Activated naive CD4-positive, alpha-beta T cell treated with anti-CD3 and anti-CD28 coated beads, Interleukin-2, amount 10 ng/mL, durations not matched to agents 7 days and 5 days (primary cell): ENCODE measurements around the gene VPS33B.
A peak's percentile ranks its signal among the peaks of the same experiment; 100 is the strongest.

ENCODE experiments used
- CTCF ChIA-PET: fragments of 350-600 bp; sonication (Branson Sonifier 250); formaldehyde crosslinking; loops from one replicate; lab custom pipeline; 2021; ENCODE audit warnings: antibody characterized with exemption; lab: Charles Lee
- DNase-seq: peaks from one replicate; pipeline ENCODE4 v3.0.0-alpha.2; 2020
- H3K27ac Mint-ChIP-seq: one replicate; pipeline ENCODE4 v1.8.0; 2021; ENCODE audit warnings: mild to moderate bottlenecking, moderate library complexity, mixed read lengths
- H3K27me3 Mint-ChIP-seq: one replicate; pipeline ENCODE4 v1.8.0; 2021; ENCODE audit warnings: mild to moderate bottlenecking, mixed read lengths
- H3K36me3 Mint-ChIP-seq: one replicate; pipeline ENCODE4 v1.8.0; 2021; ENCODE audit warnings: mixed read lengths
- H3K4me1 Mint-ChIP-seq: one replicate; pipeline ENCODE4 v1.8.0; 2021; ENCODE audit warnings: mixed read lengths
- H3K4me3 Mint-ChIP-seq: one replicate; pipeline ENCODE4 v1.8.0; 2021; ENCODE audit warnings: mild to moderate bottlenecking, moderate library complexity, mixed read lengths
- H3K9me3 Mint-ChIP-seq: one replicate; pipeline ENCODE4 v1.8.0; 2021; ENCODE audit warnings: mixed read lengths

VPS33B gene

DNA sequence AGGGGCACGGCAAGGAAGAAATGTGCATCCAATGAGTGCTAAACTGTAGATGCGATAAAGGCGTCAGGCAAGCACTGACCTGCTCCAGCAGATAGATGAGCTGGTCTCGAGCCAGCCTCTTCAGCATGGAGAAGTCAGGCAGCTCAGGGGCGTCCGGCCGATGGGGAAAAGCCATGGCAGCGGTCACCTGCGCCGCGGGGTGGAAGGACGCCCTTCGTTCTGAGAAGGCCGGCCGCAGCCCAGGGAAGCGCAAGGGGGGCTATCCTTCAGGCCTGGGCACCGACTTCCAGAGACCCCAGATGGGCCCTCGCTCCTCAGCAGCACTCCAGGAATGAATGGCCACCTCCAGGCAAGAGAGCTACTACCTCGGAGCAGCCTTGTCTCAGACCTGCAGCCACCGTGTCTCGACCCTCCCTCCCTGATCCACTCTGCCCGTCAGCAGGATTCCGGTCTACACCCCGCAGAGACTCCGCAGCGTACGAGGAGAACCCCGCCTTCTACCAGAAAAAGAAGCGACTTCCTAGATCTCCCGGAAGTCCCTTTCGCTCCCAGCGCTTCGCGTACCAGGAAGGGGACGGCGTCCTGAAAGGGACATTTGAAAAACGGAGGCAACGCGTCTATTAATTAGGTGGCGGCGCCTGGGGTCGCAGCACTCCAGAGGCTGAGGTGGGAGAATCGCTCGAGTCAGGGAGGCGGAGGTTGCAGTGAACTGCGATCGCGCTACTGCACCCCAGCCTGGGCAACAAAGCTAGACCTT is at the start of gene VPS33B:
VPS33B (minus strand) TSS at position 520 of the 757 bp plus-strand sequence; CDS start at position 175, 345 bp downstream.
- H3K36me3 Mint-ChIP-seq, result peaks cover 7% of the 10 kb centered on the region
- no peaks in the 10 kb centered on the region for H3K9me3 Mint-ChIP-seq
- no peaks in the 10 kb centered on the region for H3K27me3 Mint-ChIP-seq
- H3K27ac Mint-ChIP-seq, result peak within 1 kb of the TSS; percentile 85
- H3K4me3 Mint-ChIP-seq, result peak within 1 kb of the TSS; percentile 89
- peaks cover 47% of the 10 kb centered on the region for H3K4me1 Mint-ChIP-seq
- CTCF ChIA-PET, result interaction anchor here (1.2 to 3.9 kb wide), 3 partner anchors 11 to 65 kb away, joined by 3 to 30 read pairs (median 9); no protein-coding TSS in a partner anchor
- DNase-seq, result peak; percentile 87

DNA sequence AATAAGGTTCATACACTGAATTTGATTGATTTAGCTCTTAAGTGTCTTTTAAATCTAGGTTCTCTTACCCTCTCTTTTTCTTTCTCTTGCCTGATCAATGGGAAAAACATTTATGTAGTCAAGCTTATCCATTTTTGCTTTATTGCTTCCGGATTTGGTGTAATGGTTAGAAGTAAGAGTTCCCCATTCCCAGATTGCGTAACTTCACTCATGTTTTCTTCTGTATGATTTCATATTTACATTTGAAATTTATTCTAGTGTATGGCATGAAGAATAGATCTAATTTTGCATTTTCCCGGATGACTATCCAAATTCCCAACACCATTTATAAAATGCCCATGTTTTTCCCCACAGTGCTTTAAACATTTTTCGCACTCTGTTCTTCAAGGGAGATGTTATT is 49.8 kb upstream of the VPS33B start:
- Mint-ChIP-seq H3K4me1 (no peaks in the 10 kb centered on the region), H3K4me3 (no peak overlapping the region), H3K27ac (no peak overlapping the region), H3K36me3 (no peaks in the 10 kb centered on the region), H3K9me3 (no peaks in the 10 kb centered on the region), H3K27me3 (peaks cover 34% of the 10 kb centered on the region)
- no peak for DNase-seq
- CTCF ChIA-PET, result no interaction called here

DNA sequence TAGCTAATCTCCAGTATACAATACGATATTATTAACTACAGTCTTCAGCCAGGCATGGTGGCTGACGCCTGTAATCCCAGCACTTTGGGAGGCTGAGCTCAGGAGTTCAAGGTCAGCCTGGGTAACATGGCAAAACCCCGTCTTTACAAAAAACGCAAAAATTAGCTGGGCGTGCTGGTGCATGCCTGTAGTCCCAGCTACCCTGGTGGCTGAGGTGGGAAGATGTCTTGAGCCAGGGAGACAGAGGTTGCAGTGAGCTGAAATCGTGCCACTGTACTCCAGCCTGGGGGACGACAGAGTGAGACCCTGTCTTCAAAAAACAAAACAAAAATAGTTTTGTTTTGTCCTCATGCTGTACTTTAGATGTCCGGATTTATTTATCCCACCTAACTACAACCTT is 48.5 kb upstream of the VPS33B start:
- Mint-ChIP-seq H3K4me3 (no peak overlapping the region), H3K9me3 (no peaks in the 10 kb centered on the region), H3K27me3 (peaks cover 34% of the 10 kb centered on the region), H3K27ac (no peak overlapping the region), H3K36me3 (no peaks in the 10 kb centered on the region), H3K4me1 (no peaks in the 10 kb centered on the region)
- CTCF ChIA-PET, result interaction anchor here (2.1 kb wide), 1 partner anchor 13 kb away, joined by 6 read pairs; no protein-coding TSS in a partner anchor
- no peak for DNase-seq

DNA sequence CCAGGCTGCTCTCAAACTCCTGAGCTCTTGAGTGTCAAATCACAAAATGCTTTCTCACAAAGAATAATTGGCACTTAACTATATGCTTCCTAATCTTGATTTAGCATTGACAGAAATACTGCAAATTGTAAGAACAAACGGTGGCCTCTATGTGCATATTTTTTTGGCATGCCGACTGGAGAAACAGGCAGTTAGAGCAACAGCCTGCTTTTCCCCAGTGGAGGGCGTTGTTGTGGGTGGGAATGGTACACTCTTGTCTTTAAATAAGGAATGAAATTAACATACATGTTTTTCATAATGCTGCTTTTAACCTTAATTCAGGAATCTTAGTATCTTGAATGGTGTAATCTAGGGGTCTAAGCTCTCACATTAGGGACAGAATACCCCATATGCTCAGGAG is 46.6 kb upstream of the VPS33B start:
- Mint-ChIP-seq H3K4me1 (no peaks in the 10 kb centered on the region), H3K4me3 (no peak overlapping the region), H3K36me3 (no peaks in the 10 kb centered on the region), H3K27me3 (peaks cover 31% of the 10 kb centered on the region), H3K9me3 (peaks cover 5% of the 10 kb centered on the region), H3K27ac (no peak overlapping the region)
- CTCF ChIA-PET, result interaction anchor here (1.4 to 2.1 kb wide), 3 partner anchors 11 to 203 kb away, joined by 4 to 6 read pairs (median 5); no protein-coding TSS in a partner anchor
- DNase-seq, result no peak

DNA sequence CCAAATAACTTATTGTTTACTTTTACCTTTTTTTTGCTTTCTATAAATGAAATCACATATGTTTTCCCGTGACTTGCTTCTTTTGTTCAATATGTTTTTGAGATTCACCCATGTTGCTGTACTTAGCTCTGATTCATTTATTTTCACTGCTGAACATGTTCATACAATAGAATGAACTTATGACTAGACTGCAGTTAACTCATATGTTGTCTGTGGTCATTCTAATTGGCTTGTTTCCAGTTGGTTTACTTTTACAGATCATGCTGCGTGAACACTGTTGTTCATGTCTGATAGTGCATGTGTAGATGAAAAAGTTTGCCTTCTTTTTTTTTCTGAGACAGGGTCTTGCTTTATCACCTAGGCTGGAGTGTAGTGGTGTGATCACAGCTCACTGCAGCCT is 46.0 kb upstream of the VPS33B start:
- H3K27me3 Mint-ChIP-seq, result peaks cover 30% of the 10 kb centered on the region
- CTCF ChIA-PET, result interaction anchor here (0.7 to 1.4 kb wide), 3 partner anchors 13 to 203 kb away, joined by 3 to 5 read pairs (median 5); no protein-coding TSS in a partner anchor
- H3K4me3 Mint-ChIP-seq, result no peak overlapping the region
- no peaks in the 10 kb centered on the region for H3K4me1 Mint-ChIP-seq
- H3K36me3 Mint-ChIP-seq, result no peaks in the 10 kb centered on the region
- H3K27ac Mint-ChIP-seq, result no peak overlapping the region
- H3K9me3 Mint-ChIP-seq, result peaks cover 5% of the 10 kb centered on the region
- DNase-seq, result no peak

DNA sequence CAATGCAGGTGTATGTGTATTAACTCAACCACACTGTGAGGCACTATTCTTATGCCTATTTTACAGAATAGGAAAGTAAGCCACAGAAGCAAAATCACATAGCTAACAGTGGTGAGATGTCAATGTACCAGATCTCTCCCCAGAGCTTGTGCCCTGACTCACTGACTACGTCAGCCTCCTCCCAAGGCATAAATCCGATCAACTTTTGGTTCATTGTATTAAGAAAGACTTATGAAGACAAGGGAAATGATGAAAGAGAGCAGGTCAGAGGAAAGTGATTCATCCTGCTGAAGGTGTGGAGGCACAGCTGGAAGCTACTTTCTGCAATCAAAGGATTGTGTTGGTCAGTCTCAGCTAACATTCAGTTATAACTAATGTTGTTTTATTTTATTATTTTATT is 44.6 kb upstream of the VPS33B start:
- no peak overlapping the region for H3K4me3 Mint-ChIP-seq
- H3K27ac Mint-ChIP-seq, result no peak overlapping the region
- peaks cover 25% of the 10 kb centered on the region for H3K27me3 Mint-ChIP-seq
- CTCF ChIA-PET, result no interaction called here
- no peak for DNase-seq
- no peaks in the 10 kb centered on the region for H3K36me3 Mint-ChIP-seq
- peaks cover 5% of the 10 kb centered on the region for H3K9me3 Mint-ChIP-seq
- H3K4me1 Mint-ChIP-seq, result no peaks in the 10 kb centered on the region

DNA sequence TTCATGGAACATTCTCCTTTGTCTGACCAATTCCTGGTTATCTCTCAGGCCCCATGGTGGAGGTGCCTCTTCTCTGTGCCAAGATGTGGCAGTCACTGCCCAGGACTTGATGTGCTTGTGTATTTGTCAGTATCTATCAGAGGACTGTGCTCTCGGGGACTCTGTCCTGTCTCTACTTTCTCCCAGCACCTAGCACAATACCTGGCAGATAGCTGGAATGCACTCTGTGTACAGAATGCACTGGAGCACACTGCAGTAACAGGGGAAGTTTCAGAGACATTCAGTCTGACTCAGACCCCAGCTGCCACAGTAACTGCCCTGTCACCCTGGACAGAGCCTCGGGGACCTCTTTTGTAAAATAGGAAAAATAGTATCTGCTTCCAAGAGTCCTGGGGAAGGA is 43.1 kb upstream of the VPS33B start:
- DNase-seq, result no peak
- no peak overlapping the region for H3K4me3 Mint-ChIP-seq
- peaks cover 24% of the 10 kb centered on the region for H3K27me3 Mint-ChIP-seq
- no peak overlapping the region for H3K27ac Mint-ChIP-seq
- H3K36me3 Mint-ChIP-seq, result no peaks in the 10 kb centered on the region
- H3K4me1 Mint-ChIP-seq, result no peaks in the 10 kb centered on the region
- peaks cover 5% of the 10 kb centered on the region for H3K9me3 Mint-ChIP-seq
- CTCF ChIA-PET, result interaction anchor here (1.1 kb wide), 1 partner anchor 203 kb away, joined by 3 read pairs; no protein-coding TSS in a partner anchor

DNA sequence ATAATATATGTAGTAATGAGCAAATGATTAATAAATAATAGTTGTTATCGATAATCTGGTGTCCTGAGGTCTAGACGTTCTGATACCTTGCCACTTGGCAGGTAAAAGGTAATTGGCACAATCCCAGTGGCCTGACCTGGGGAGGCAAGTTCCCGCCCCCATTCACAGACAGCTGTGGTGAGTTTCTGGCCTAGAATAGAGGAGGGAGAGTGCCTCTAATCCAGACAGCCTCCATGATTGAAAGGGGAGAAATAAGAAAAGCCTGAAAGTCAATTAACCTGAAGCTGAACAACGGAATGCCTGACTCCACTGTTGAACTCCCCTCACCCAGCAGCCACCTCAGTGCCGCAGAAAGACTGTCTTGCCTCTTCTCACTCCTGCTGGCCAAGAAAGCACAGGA is 39.6 kb upstream of the VPS33B start:
- no peak for DNase-seq
- Mint-ChIP-seq H3K4me3 (no peak overlapping the region), H3K36me3 (no peaks in the 10 kb centered on the region), H3K27ac (no peak overlapping the region), H3K27me3 (peaks cover 38% of the 10 kb centered on the region), H3K4me1 (no peaks in the 10 kb centered on the region), H3K9me3 (peaks cover 5% of the 10 kb centered on the region)
- CTCF ChIA-PET, result no interaction called here

DNA sequence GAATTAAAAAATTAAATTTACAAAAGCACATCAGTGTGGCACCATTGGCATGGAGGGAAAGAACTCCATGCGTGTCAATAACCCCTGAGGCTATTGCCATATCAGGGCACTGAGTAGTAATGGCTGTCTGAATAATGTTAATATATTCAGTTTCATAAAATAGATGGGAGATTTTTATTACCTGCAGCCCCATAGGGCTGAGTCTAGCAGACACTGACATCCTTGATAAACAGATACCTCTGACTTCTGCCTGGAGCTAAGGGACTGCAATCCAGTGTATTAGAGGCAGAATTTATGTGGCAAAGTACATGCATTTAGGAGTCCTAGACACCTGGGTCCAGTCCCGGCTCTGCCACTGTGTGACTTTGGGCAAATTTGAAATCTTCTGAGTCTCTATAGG is 38.8 kb upstream of the VPS33B start:
- no peaks in the 10 kb centered on the region for H3K4me1 Mint-ChIP-seq
- no peak for DNase-seq
- H3K9me3 Mint-ChIP-seq, result peaks cover 5% of the 10 kb centered on the region
- CTCF ChIA-PET, result no interaction called here
- H3K4me3 Mint-ChIP-seq, result no peak overlapping the region
- peaks cover 46% of the 10 kb centered on the region for H3K27me3 Mint-ChIP-seq
- no peak overlapping the region for H3K27ac Mint-ChIP-seq
- no peaks in the 10 kb centered on the region for H3K36me3 Mint-ChIP-seq

DNA sequence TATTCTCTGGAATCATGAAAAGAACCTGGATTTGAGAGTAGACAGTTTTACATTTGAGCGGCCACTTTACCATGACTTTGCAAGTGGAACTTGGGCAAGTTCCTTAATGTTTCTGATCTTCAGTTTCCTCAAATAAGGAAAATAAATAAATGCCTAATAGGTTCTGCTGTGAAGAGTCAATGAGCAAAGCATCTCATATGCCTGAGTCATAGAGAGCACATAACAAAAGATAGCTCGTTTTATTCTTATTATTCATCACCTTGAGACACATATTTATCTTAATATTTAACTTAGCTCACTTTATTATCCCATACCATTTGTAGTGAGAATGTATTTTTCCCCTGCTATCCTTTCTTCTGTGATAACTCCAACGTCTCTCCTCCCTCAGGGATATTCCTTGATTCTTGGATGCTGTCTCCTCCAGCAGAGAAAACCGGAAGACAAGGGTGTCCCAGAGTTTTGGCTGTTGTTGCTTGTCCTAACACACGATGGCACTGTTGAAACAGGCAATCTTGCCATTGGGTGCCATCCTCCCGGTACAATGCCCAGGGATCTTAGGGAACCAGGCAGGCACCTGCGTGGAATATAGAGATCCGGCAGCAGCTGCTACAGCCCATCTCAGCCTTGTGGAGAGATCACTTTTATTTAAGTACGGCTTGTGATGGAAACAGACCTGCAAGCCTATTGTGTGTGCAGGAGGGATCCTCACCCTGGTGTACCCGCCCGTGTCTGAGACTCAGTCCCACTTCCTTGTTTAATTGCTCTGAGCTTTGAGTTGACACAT is 33.3 kb upstream of the VPS33B start:
- Mint-ChIP-seq H3K36me3 (no peaks in the 10 kb centered on the region), H3K27me3 (peaks cover 81% of the 10 kb centered on the region)
- CTCF ChIA-PET, result interaction anchor here (0.6 to 6.3 kb wide), 25 partner anchors 9 to 886 kb away, joined by 3 to 53 read pairs (median 5); partner anchors contain the start of genes HDDC3 and SV2B

DNA sequence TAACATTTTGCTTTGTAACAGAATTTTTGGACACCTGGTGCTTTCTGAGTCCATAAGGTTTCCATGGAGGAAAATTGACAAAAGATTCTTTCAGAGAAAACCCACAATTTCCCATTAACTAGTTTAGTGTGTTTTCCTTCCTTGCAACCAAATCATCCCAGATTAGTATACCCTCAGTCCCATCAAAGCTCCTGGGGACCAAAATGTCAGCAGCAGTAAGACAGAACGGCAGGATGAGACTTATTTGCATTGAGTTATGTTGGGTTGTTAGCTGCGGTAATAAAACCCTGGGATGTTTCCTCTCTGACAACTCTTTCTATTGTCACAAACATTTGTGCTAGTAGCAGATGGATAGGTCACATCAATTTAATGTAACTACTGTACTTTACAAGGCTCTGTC is 32.4 kb upstream of the VPS33B start:
- H3K27me3 Mint-ChIP-seq, result peaks cover 78% of the 10 kb centered on the region
- peaks cover under 1% of the 10 kb centered on the region for H3K4me1 Mint-ChIP-seq
- CTCF ChIA-PET, result interaction anchor here (0.6 to 6.3 kb wide), 8 partner anchors 10 to 218 kb away, joined by 3 to 53 read pairs (median 5); no protein-coding TSS in a partner anchor
- H3K4me3 Mint-ChIP-seq, result no peak overlapping the region
- no peaks in the 10 kb centered on the region for H3K36me3 Mint-ChIP-seq
- H3K9me3 Mint-ChIP-seq, result no peaks in the 10 kb centered on the region
- no peak overlapping the region for H3K27ac Mint-ChIP-seq
- DNase-seq, result no peak

More for the DNA sequence above, 33.3 kb upstream of the VPS33B start:
- no peak overlapping the region for H3K4me3 Mint-ChIP-seq
- no peak overlapping the region for H3K27ac Mint-ChIP-seq
- H3K4me1 Mint-ChIP-seq, result no peaks in the 10 kb centered on the region
- peak; percentile 56 for DNase-seq
- no peaks in the 10 kb centered on the region for H3K9me3 Mint-ChIP-seq

DNA sequence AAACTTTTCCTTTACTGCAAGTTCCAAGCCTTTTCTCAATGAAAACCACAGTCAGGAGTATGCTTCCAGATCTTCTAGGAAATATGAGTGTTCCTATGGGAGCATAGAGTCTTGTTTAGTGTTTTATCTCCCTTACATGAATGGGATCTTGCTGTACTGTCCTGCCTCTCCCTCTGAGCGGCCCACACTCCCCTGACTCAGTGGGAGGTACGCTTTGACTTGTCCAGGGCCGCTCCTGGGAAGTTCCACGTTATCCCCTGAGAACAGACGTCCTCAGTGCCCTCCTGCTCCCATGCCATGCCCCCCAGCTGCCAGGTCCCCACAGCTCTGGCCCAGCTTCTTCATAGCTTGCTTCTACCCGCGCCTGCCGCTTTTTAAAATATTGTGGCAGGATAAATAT is 28.9 kb upstream of the VPS33B start:
- CTCF ChIA-PET, result no interaction called here
- H3K27me3 Mint-ChIP-seq, result peaks cover 62% of the 10 kb centered on the region
- no peak for DNase-seq
- H3K27ac Mint-ChIP-seq, result no peak overlapping the region
- H3K9me3 Mint-ChIP-seq, result peaks cover 7% of the 10 kb centered on the region
- peaks cover 25% of the 10 kb centered on the region for H3K4me1 Mint-ChIP-seq
- H3K4me3 Mint-ChIP-seq, result no peak overlapping the region
- no peaks in the 10 kb centered on the region for H3K36me3 Mint-ChIP-seq

DNA sequence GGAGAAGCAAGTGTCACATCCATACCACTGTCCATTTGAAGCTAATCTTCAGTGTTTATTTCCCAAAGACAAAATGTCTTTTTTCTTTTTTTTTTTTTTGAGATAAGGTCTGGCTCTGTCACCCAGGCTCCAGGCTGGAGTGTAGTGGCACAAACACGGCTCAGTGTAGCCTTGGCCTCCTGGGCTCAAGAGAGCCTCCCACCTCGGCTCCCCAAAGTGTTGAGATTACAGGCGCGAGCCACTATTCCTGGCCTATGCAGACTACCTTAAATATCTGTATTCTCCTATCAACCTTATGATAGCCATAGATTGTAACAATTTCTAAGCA is 27.7 kb upstream of the VPS33B start:
- H3K36me3 Mint-ChIP-seq, result no peaks in the 10 kb centered on the region
- peaks cover 50% of the 10 kb centered on the region for H3K27me3 Mint-ChIP-seq
- peaks cover 7% of the 10 kb centered on the region for H3K9me3 Mint-ChIP-seq
- H3K4me1 Mint-ChIP-seq, result peaks cover 25% of the 10 kb centered on the region
- H3K27ac Mint-ChIP-seq, result no peak overlapping the region
- DNase-seq, result no peak
- no peak overlapping the region for H3K4me3 Mint-ChIP-seq
- CTCF ChIA-PET, result interaction anchor here (0.7 to 4.1 kb wide), 20 partner anchors 9 to 222 kb away, joined by 3 to 44 read pairs (median 4); partner anchors contain the start of genes HDDC3, RCCD1 and VPS33B
